Measurements from ENCODE around the gene SCNM1. TPM values are rescaled to one million over a fixed set of nuclear protein-coding genes. Genes with fewer than 3 reads are reported as not detected.

Gene SCNM1
- total and polyA plus RNA-seq, 2 donors (not counting 1 experiment from before 2014, with no cell fraction given), result 29.2 to 29.7 TPM

DNA sequence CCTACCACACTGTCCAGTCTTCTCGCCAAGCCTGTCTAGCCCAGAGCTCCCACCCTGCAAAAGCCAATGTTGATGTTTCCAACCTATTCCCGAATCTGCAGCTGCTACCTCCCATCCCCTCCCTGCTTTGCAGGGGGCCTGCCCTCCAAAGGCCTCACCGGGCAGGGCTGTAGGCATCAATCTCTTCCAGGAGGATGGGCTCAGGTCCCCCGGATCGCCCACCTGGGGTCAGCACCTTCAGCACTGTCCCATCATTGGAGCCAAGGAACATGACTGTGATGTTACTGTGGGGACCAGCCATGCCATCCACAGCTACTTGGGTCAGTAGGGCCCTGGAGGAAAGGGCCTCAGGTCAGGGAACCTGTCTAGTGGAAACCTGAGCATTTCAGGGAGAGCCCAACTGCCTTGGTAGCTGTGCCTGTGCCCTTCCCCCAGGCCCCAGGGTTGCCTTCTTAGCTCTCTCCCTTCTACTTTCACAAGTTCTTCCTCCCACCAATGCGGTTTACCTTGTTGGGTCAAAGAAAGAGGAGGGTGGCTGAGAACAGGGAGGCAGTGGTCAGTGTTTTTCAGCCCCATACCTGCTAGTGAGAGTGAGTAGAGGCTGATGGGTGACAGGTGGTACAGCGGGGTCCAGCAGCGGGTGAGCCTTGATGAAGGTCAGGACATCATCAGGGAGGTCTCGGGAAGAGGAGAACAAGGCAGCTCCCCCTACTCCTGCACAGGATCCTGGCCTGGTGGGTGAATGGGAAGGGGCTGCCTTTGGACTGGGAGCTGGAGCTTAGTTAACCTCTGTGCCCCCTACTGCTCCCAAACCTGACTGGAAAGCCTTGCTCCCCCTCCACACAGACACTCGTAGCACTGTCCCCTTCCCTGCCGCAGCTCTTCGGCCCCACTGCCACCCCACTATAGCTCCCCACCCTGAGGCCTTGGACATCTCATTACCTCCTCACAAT lies 30.2 kb upstream of the SCNM1 start:
- Histone ChIP-seq H2AFZ (ENCODE audit: low read length) (no peak overlapping the region), H3K79me2 (ENCODE audit: control insufficient read depth, insufficient read depth, low read length) (no peaks in the 10 kb centered on the region), H3K4me2 (ENCODE audit: extremely low read depth, insufficient read depth, low read length) (no peak overlapping the region), H3K27me3 (ENCODE audit: control insufficient read depth, insufficient read depth, low read length) (no peaks in the 10 kb centered on the region), H3K9ac (ENCODE audit: insufficient read depth, low read length) (no peak overlapping the region), H3K9me3 (ENCODE audit: control insufficient read depth, insufficient read depth, low read depth, low read length) (no peaks in the 10 kb centered on the region), H3K27ac (ENCODE audit: insufficient read depth, low read length) (no peak overlapping the region), H3K4me1 (ENCODE audit: control insufficient read depth, extremely low read depth, insufficient read depth, low read length) (peaks cover 6% of the 10 kb centered on the region), H3K4me3 (replicated peaks in 1 of 4; ENCODE audit: control extremely low read depth in 1 of 4, insufficient read depth in 1 of 4, low read depth in 3 of 4, low read length in 4 of 4) (no peak overlapping the region), H4K20me1 (ENCODE audit: control insufficient read depth, extremely low read depth, insufficient read depth, low read length) (no peaks in the 10 kb centered on the region), H3K36me3 (ENCODE audit: control insufficient read depth, insufficient read depth, low read length) (no peaks in the 10 kb centered on the region)
- no peak for DNase-seq (ENCODE audit: low read depth in 2 of 2)
- TF ChIP-seq, protein P1, sequence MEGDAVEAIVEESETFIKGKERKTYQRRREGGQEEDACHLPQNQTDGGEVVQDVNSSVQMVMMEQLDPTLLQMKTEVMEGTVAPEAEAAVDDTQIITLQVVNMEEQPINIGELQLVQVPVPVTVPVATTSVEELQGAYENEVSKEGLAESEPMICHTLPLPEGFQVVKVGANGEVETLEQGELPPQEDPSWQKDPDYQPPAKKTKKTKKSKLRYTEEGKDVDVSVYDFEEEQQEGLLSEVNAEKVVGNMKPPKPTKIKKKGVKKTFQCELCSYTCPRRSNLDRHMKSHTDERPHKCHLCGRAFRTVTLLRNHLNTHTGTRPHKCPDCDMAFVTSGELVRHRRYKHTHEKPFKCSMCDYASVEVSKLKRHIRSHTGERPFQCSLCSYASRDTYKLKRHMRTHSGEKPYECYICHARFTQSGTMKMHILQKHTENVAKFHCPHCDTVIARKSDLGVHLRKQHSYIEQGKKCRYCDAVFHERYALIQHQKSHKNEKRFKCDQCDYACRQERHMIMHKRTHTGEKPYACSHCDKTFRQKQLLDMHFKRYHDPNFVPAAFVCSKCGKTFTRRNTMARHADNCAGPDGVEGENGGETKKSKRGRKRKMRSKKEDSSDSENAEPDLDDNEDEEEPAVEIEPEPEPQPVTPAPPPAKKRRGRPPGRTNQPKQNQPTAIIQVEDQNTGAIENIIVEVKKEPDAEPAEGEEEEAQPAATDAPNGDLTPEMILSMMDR (conservative IDR thresholded peaks at IDR 0.05 in 1 of 2, IDR thresholded peaks at IDR 0.05 in 1 of 2; ENCODE audit: low read depth in 1 of 2, low read length in 2 of 2), result no peak
- no peak for TF ChIP-seq EZH2 (IDR thresholded peaks at IDR 0.05; ENCODE audit: low read length, missing control alignments)

DNA sequence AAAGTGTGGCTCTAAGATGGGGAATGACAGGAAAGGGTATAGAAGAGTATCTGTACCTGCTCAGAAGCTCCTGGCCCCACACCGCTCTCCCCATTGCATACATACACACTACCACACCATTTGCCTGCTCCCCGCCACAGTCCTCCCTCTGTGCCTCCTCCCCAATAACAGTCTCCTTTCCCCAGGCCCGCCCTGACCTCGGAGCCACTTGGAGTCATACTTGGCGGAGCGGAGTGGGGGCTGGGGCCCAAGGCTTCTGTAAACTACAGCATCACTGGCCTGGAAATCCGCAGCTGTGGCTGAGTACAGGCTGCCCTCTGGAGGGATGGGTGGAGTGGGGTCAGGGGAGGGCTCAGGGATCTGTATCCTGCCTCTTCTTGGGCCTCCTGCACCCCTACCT lies 28.2 kb upstream of the SCNM1 start:
- H3K4me3 ChIP-seq (replicated peaks in 1 of 4; ENCODE audit: control extremely low read depth in 1 of 4, insufficient read depth in 1 of 4, low read depth in 3 of 4, low read length in 4 of 4), result no peak overlapping the region
- DNase-seq (ENCODE audit: low read depth in 2 of 2), result no peak
- no peaks in the 10 kb centered on the region for H3K27me3 ChIP-seq (ENCODE audit: control insufficient read depth, insufficient read depth, low read length)
- H3K4me1 ChIP-seq (ENCODE audit: control insufficient read depth, extremely low read depth, insufficient read depth, low read length), result no peaks in the 10 kb centered on the region
- TF ChIP-seq EZH2 (IDR thresholded peaks at IDR 0.05; ENCODE audit: low read length, missing control alignments), result no peak
- TF ChIP-seq, protein P1 (conservative IDR thresholded peaks at IDR 0.05 in 1 of 2, IDR thresholded peaks at IDR 0.05 in 1 of 2; ENCODE audit: low read depth in 1 of 2, low read length in 2 of 2), result no peak
- H4K20me1 ChIP-seq (ENCODE audit: control insufficient read depth, extremely low read depth, insufficient read depth, low read length), result no peaks in the 10 kb centered on the region
- H3K27ac ChIP-seq (ENCODE audit: insufficient read depth, low read length), result no peak overlapping the region
- no peaks in the 10 kb centered on the region for H3K36me3 ChIP-seq (ENCODE audit: control insufficient read depth, insufficient read depth, low read length)
- no peak overlapping the region for H3K9ac ChIP-seq (ENCODE audit: insufficient read depth, low read length)
- H3K79me2 ChIP-seq (ENCODE audit: control insufficient read depth, insufficient read depth, low read length), result no peaks in the 10 kb centered on the region
- H3K4me2 ChIP-seq (ENCODE audit: extremely low read depth, insufficient read depth, low read length), result no peak overlapping the region
- no peaks in the 10 kb centered on the region for H3K9me3 ChIP-seq (ENCODE audit: control insufficient read depth, insufficient read depth, low read depth, low read length)
- no peak overlapping the region for H2AFZ ChIP-seq (ENCODE audit: low read length)

DNA sequence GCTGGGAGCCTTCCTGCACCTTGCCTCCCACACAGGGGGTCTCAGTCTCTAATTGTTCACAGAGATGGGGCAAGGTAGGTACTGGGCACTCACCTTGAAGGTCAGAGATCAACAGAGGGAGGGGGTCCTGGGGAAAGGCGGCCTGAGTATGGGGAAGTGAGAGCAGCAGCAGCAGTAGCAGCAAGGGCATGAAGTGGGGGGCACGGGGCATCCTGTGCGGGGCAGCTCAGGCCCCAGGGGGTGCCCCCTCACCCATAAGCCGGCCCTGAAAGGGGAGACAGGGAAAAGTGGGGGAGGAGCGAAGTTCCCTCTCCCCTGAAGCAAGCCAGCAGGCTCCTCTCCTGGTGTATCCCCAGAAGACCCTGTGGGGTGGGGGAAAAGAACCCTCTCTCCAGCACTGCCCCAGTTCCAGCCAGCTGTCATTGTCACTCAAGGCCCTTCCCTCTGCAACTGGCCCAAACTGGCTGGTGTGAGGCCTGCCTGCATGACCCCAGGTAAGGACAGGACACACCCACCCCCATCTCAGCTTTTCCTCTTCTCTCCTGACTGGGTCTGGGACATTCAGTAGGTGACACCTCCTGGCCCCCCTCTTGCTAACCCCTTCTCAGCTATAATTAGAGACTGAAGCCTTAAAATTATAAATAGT lies 23.4 kb upstream of the SCNM1 start:
- H3K27me3 ChIP-seq (ENCODE audit: control insufficient read depth, insufficient read depth, low read length), result peaks cover 3% of the 10 kb centered on the region
- peaks cover 10% of the 10 kb centered on the region for H3K4me1 ChIP-seq (ENCODE audit: control insufficient read depth, extremely low read depth, insufficient read depth, low read length)
- no peak for DNase-seq (ENCODE audit: low read depth in 2 of 2)
- H2AFZ ChIP-seq (ENCODE audit: low read length), result no peak overlapping the region
- no peaks in the 10 kb centered on the region for H4K20me1 ChIP-seq (ENCODE audit: control insufficient read depth, extremely low read depth, insufficient read depth, low read length)
- H3K4me3 ChIP-seq (replicated peaks in 1 of 4; ENCODE audit: control extremely low read depth in 1 of 4, insufficient read depth in 1 of 4, low read depth in 3 of 4, low read length in 4 of 4), result no peak overlapping the region
- no peak overlapping the region for H3K27ac ChIP-seq (ENCODE audit: insufficient read depth, low read length)
- no peak overlapping the region for H3K9ac ChIP-seq (ENCODE audit: insufficient read depth, low read length)
- no peaks in the 10 kb centered on the region for H3K9me3 ChIP-seq (ENCODE audit: control insufficient read depth, insufficient read depth, low read depth, low read length)
- TF ChIP-seq EZH2 (IDR thresholded peaks at IDR 0.05; ENCODE audit: low read length, missing control alignments), result no peak
- TF ChIP-seq, protein P1 (conservative IDR thresholded peaks at IDR 0.05 in 1 of 2, IDR thresholded peaks at IDR 0.05 in 1 of 2; ENCODE audit: low read depth in 1 of 2, low read length in 2 of 2), result no peak
- H3K4me2 ChIP-seq (ENCODE audit: extremely low read depth, insufficient read depth, low read length), result no peak overlapping the region
- H3K79me2 ChIP-seq (ENCODE audit: control insufficient read depth, insufficient read depth, low read length), result no peaks in the 10 kb centered on the region
- no peaks in the 10 kb centered on the region for H3K36me3 ChIP-seq (ENCODE audit: control insufficient read depth, insufficient read depth, low read length)
